ENCODE data around the gene MED13L.
"Not testable (repeated sequence)": the region's sequence is repeated elsewhere in the genome, so short reads cannot be mapped to it uniquely, and the experiment has no call there.

The MED13L gene

DNA sequence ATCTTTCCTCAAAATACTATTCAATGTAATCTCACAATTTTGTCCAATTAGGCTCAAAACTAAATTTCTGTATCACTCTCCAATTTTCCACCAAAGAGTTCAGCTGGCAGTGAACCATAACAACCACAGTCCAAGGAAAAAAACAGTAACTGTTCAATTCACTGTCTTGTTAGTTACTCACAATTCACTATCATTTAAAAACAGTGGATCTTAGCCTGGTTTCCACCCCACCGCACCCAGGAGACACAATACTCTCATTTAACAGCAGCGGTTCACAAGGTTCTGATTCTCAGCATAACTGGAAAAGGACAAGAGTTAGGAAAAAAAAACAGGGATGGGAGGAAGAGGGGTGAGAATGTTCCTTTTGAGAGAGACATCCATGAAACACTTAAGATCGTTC is 40.5 kb downstream of the MED13L start:
- no peaks in the 10 kb centered on the region for H3K27me3 ChIP-seq (ENCODE audit: control insufficient read depth in 1 of 2, insufficient read depth in 2 of 2, low read length in 2 of 2)
- no peaks in the 10 kb centered on the region for H3K36me3 ChIP-seq (ENCODE audit: control insufficient read depth in 1 of 2, insufficient read depth in 2 of 2, low read length in 2 of 2)
- H3K27ac ChIP-seq (ENCODE audit: low read depth, low read length) = no peak overlapping the region
- no peak overlapping the region for H3K4me3 ChIP-seq (ENCODE audit: low read depth in 1 of 2, low read length in 2 of 2)
- H3K4me1 ChIP-seq (ENCODE audit: control insufficient read depth in 1 of 2, insufficient read depth in 2 of 2, low read length in 2 of 2) = peaks cover 3 to 7% of the 10 kb centered on the region in 2 donors
- H3K9me3 ChIP-seq (ENCODE audit: control insufficient read depth in 1 of 2, low read length in 2 of 2) = no peaks in the 10 kb centered on the region
- H3K9ac ChIP-seq (ENCODE audit: low read depth in 1 of 2, low read length in 2 of 2) = peak overlapping the region in 1 of 2 donors; percentile 2

DNA sequence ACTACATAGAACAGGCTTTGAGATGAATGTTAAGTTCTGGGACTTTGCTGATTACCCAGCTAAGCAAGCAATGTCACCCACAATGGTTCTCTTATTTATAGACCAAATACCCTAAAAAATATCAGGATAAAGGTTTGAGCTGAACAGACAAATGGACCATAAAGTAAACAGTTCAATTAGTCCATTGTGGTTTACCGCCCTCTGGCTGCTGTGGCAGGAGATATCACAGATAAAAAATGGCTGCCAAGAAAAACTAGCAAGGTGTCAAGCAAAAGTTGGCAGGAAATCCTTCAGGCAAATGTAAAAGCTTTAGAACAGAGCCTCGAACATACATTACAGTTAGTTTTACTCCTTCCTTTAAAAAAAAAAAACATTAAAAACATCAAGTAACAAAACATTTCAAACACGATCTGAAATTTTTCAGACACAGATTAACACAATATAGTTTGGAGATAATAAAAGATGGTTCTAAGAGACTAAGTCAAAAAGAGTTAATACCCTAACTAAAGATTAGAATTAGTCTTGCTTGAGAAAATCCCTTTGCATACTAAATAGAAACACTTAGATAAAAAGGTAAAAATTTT is 41.3 kb downstream of the MED13L start:
- Histone ChIP-seq H3K4me1 (ENCODE audit: control insufficient read depth in 1 of 2, insufficient read depth in 2 of 2, low read length in 2 of 2) (peaks cover 3 to 7% of the 10 kb centered on the region in 2 donors), H3K4me3 (ENCODE audit: low read depth in 1 of 2, low read length in 2 of 2) (no peak overlapping the region), H3K27ac (ENCODE audit: low read depth, low read length) (no peak overlapping the region), H3K9ac (ENCODE audit: low read depth in 1 of 2, low read length in 2 of 2) (no peak overlapping the region), H3K9me3 (ENCODE audit: control insufficient read depth in 1 of 2, low read length in 2 of 2) (no peaks in the 10 kb centered on the region), H3K27me3 (ENCODE audit: control insufficient read depth in 1 of 2, insufficient read depth in 2 of 2, low read length in 2 of 2) (no peaks in the 10 kb centered on the region), H3K36me3 (ENCODE audit: control insufficient read depth in 1 of 2, insufficient read depth in 2 of 2, low read length in 2 of 2) (no peaks in the 10 kb centered on the region)

DNA sequence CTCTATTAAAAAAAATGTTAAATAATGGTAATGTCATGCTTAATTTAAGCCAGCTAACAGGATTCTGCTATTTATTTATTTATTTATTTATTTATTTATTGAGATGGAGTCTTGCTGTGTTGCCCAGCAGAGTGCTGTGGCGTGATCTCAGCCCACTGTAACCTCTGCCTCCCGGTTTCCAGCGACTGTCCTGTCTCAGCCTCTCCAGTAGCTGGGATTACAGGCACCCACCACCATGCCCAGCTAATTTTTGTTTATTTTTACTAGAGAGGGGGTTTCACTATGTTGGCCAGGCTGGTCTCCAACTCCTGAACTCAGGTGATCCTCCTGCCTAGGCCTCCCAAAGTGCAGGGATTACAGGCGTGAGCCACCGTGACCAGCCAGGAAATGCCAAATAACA is 43.3 kb downstream of the MED13L start:
- not testable (repeated sequence) for H3K9me3 ChIP-seq (ENCODE audit: control insufficient read depth in 1 of 2, low read length in 2 of 2); H3K27ac ChIP-seq (ENCODE audit: low read depth, low read length); H3K9ac ChIP-seq (ENCODE audit: low read depth in 1 of 2, low read length in 2 of 2); H3K36me3 ChIP-seq (ENCODE audit: control insufficient read depth in 1 of 2, insufficient read depth in 2 of 2, low read length in 2 of 2); H3K4me3 ChIP-seq (ENCODE audit: low read depth in 1 of 2, low read length in 2 of 2); H3K4me1 ChIP-seq (ENCODE audit: control insufficient read depth in 1 of 2, insufficient read depth in 2 of 2, low read length in 2 of 2); H3K27me3 ChIP-seq (ENCODE audit: control insufficient read depth in 1 of 2, insufficient read depth in 2 of 2, low read length in 2 of 2)

DNA sequence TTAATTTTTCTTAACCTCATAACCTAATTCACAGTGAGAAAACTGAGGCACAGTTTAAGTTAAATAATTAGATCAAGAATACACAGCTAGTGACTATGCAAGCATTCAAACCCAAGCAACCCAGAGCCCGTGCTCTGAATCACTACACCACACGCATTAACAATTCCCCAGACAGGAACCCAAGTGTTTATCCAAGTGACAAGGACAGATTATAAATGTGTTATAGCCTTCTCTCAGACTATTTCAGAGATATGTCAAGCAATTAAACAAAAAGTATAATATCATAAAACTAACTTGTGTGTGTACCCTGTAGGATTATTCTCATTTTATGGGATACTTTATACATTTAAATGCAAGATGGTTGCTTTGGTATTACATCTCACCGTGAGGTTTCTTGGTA is 43.8 kb downstream of the MED13L start:
- H3K9me3 ChIP-seq (ENCODE audit: control insufficient read depth in 1 of 2, low read length in 2 of 2) = no peaks in the 10 kb centered on the region
- H3K27ac ChIP-seq (ENCODE audit: low read depth, low read length) = no peak overlapping the region
- H3K27me3 ChIP-seq (ENCODE audit: control insufficient read depth in 1 of 2, insufficient read depth in 2 of 2, low read length in 2 of 2) = no peaks in the 10 kb centered on the region
- H3K4me1 ChIP-seq (ENCODE audit: control insufficient read depth in 1 of 2, insufficient read depth in 2 of 2, low read length in 2 of 2) = peaks cover 3 to 7% of the 10 kb centered on the region in 2 donors
- no peaks in the 10 kb centered on the region for H3K36me3 ChIP-seq (ENCODE audit: control insufficient read depth in 1 of 2, insufficient read depth in 2 of 2, low read length in 2 of 2)
- H3K4me3 ChIP-seq (ENCODE audit: low read depth in 1 of 2, low read length in 2 of 2) = no peak overlapping the region
- H3K9ac ChIP-seq (ENCODE audit: low read depth in 1 of 2, low read length in 2 of 2) = no peak overlapping the region

DNA sequence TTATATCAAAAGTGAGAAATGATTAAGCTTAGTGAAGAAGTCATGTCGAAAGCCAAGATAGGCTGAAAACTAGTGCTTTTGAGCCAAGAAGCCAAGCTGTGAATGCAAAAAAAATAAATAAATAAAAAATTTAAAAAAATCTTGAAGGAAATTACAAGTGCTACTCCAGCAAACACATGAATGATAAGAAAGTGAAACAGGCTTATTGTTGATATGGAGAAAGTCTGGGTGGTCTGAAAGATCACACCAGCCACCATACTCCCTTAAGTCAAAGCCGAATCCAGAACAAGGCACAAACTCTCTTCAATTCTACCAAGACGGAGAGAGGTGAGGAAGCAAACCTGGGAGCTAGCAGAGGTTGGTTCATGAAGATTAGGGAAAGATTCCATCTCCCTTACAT is 49.7 kb downstream of the MED13L start:
- Histone ChIP-seq H3K27me3 (ENCODE audit: control insufficient read depth in 1 of 2, insufficient read depth in 2 of 2, low read length in 2 of 2) (no peaks in the 10 kb centered on the region), H3K27ac (ENCODE audit: low read depth, low read length) (no peak overlapping the region), H3K4me1 (ENCODE audit: control insufficient read depth in 1 of 2, insufficient read depth in 2 of 2, low read length in 2 of 2) (no peaks in the 10 kb centered on the region), H3K4me3 (ENCODE audit: low read depth in 1 of 2, low read length in 2 of 2) (no peak overlapping the region), H3K36me3 (ENCODE audit: control insufficient read depth in 1 of 2, insufficient read depth in 2 of 2, low read length in 2 of 2) (no peaks in the 10 kb centered on the region), H3K9ac (ENCODE audit: low read depth in 1 of 2, low read length in 2 of 2) (no peak overlapping the region), H3K9me3 (ENCODE audit: control insufficient read depth in 1 of 2, low read length in 2 of 2) (no peaks in the 10 kb centered on the region)

DNA sequence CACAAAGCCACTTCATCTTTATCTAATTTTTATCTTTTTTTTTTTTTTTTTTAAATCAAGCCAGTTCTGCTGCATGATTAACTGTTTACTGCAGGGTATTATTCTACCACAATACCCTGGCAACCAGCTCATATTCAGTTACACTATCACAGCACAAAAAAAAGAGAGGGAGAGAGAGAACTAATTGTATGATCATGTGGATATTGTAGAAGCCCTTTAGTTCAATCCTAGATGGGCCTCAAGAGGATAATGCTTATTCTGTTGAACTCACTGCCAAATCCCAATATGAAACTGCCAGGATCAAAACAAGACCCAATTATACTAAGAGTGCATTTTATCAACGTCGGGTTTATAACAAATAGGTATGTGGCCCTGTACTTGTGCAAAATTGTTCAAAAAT is 51.5 kb downstream of the MED13L start:
- Histone ChIP-seq H3K9me3 (ENCODE audit: control insufficient read depth in 1 of 2, low read length in 2 of 2) (no peaks in the 10 kb centered on the region), H3K4me3 (ENCODE audit: low read depth in 1 of 2, low read length in 2 of 2) (no peak overlapping the region), H3K27ac (ENCODE audit: low read depth, low read length) (no peak overlapping the region), H3K27me3 (ENCODE audit: control insufficient read depth in 1 of 2, insufficient read depth in 2 of 2, low read length in 2 of 2) (no peaks in the 10 kb centered on the region), H3K4me1 (ENCODE audit: control insufficient read depth in 1 of 2, insufficient read depth in 2 of 2, low read length in 2 of 2) (no peaks in the 10 kb centered on the region), H3K9ac (ENCODE audit: low read depth in 1 of 2, low read length in 2 of 2) (no peak overlapping the region), H3K36me3 (ENCODE audit: control insufficient read depth in 1 of 2, insufficient read depth in 2 of 2, low read length in 2 of 2) (no peaks in the 10 kb centered on the region)

DNA sequence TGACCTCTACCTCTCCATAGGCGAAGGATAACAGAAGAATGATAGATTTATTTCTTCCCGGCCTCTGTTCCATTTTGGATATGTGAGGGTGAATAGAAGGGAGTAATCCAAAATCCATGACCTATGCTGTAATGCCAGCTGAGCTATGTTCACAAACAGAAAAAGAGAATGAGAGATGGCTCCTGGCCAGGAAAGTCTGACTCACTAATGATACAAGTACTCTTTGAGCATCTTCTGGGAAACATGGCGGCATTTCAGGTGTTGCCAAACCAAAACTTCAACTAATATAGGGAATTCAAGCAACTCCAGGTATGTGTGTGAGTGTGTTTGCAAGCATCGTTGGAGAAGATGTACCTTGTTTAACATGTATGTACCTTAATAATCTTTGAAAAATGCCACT is 55.1 kb downstream of the MED13L start:
- Histone ChIP-seq H3K9ac (ENCODE audit: low read depth in 1 of 2, low read length in 2 of 2) (no peak overlapping the region), H3K4me1 (ENCODE audit: control insufficient read depth in 1 of 2, insufficient read depth in 2 of 2, low read length in 2 of 2) (peaks cover 0 to 6% of the 10 kb centered on the region in 2 donors), H3K27ac (ENCODE audit: low read depth, low read length) (no peak overlapping the region), H3K36me3 (ENCODE audit: control insufficient read depth in 1 of 2, insufficient read depth in 2 of 2, low read length in 2 of 2) (no peaks in the 10 kb centered on the region), H3K27me3 (ENCODE audit: control insufficient read depth in 1 of 2, insufficient read depth in 2 of 2, low read length in 2 of 2) (no peaks in the 10 kb centered on the region), H3K4me3 (ENCODE audit: low read depth in 1 of 2, low read length in 2 of 2) (no peak overlapping the region), H3K9me3 (ENCODE audit: control insufficient read depth in 1 of 2, low read length in 2 of 2) (no peaks in the 10 kb centered on the region)

DNA sequence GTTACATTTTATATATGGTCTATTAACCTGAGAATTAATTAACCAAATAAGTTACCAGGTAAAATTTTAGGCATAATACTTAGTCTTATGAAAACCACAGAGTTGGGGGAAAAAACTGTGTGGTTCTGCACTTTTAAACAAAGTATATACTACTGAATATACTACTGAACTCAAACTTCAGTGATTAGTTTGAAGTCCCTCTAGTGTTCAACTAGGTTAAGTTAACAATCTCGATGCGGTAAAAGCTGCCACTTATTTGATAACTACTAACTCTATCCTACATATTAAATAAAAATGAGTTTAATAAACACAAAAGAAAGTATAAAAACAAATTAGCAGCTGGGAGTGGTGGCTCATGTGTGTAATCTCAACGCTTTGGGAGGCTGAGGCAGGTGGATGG is 56.7 kb downstream of the MED13L start:
- Histone ChIP-seq H3K4me1 (ENCODE audit: control insufficient read depth in 1 of 2, insufficient read depth in 2 of 2, low read length in 2 of 2) (peaks cover 0 to 6% of the 10 kb centered on the region in 2 donors), H3K4me3 (ENCODE audit: low read depth in 1 of 2, low read length in 2 of 2) (no peak overlapping the region), H3K9me3 (ENCODE audit: control insufficient read depth in 1 of 2, low read length in 2 of 2) (no peaks in the 10 kb centered on the region), H3K27ac (ENCODE audit: low read depth, low read length) (no peak overlapping the region), H3K36me3 (ENCODE audit: control insufficient read depth in 1 of 2, insufficient read depth in 2 of 2, low read length in 2 of 2) (no peaks in the 10 kb centered on the region), H3K27me3 (ENCODE audit: control insufficient read depth in 1 of 2, insufficient read depth in 2 of 2, low read length in 2 of 2) (no peaks in the 10 kb centered on the region), H3K9ac (ENCODE audit: low read depth in 1 of 2, low read length in 2 of 2) (no peak overlapping the region)

DNA sequence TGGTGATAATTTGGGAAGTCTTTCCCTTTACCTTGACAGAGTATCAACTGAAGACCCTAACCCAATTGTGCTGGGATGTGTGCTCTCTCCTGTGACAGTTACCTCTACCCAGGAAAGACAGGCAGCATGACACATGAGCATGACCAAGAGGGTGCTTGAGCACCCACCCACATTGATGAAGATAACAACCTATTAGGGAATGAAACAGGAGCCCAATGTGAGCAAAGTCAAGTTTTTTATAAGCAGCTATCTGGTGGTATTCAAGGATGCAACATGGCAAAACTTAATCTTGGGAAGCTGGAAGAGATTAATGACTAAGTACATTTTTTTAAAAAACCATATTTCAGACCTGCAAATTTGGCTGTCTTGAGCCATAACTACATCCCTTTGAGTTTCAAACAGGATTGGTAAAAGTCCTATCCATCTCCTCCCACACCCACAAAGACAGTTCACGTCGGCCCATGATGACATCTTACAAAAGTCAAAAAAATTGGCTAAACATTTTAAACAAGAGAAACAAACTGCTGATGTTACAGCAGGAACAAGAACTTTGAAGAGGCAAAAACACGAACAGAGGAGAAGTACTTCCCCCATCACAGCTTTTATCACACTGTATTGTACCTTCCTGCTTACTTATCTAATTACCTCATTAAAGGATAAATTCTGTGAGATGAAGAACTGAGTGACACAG is 60.3 kb downstream of the MED13L start:
- Histone ChIP-seq H3K9me3 (ENCODE audit: control insufficient read depth in 1 of 2, low read length in 2 of 2) (no peaks in the 10 kb centered on the region), H3K36me3 (ENCODE audit: control insufficient read depth in 1 of 2, insufficient read depth in 2 of 2, low read length in 2 of 2) (no peaks in the 10 kb centered on the region), H3K4me1 (ENCODE audit: control insufficient read depth in 1 of 2, insufficient read depth in 2 of 2, low read length in 2 of 2) (peaks cover 0 to 6% of the 10 kb centered on the region in 2 donors), H3K9ac (ENCODE audit: low read depth in 1 of 2, low read length in 2 of 2) (no peak overlapping the region), H3K27me3 (ENCODE audit: control insufficient read depth in 1 of 2, insufficient read depth in 2 of 2, low read length in 2 of 2) (no peaks in the 10 kb centered on the region), H3K4me3 (ENCODE audit: low read depth in 1 of 2, low read length in 2 of 2) (no peak overlapping the region), H3K27ac (ENCODE audit: low read depth, low read length) (no peak overlapping the region)

DNA sequence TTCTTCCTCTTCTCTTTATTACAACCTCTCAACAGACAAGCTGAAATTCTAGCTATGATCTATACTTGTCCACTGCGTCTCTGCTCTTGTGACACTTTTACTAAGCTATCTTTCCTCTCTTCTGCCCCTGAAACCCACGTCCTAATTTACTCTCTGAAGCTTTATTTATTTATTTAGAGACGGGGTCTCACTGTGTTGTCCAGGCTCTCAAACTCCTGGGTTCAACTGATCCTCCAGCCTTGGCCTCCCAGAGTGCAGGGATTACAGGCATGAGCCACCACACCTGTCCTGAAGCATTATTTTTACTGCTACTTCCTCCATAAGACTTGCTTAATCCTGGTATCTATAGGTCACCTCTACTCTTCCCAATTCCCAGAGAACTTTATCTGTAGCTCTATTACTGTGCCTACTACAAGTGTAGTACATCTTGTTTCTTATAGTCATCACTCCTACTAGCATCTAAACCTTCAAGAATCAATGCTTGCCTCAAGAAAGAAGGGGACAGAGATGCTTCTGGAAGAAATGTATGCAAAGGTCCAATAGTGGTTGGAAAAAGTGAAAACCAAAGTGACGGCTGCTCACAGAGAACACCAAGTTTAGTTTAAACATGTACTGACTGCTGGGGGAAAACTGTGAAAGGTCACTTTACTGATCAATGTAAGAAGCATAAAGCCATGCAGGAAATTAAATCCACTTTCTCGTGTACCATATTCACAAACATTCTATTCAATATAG is 61.3 kb downstream of the MED13L start:
- no peaks in the 10 kb centered on the region for H3K9me3 ChIP-seq (ENCODE audit: control insufficient read depth in 1 of 2, low read length in 2 of 2)
- H3K4me1 ChIP-seq (ENCODE audit: control insufficient read depth in 1 of 2, insufficient read depth in 2 of 2, low read length in 2 of 2) = peaks cover 0 to 6% of the 10 kb centered on the region in 2 donors
- H3K9ac ChIP-seq (ENCODE audit: low read depth in 1 of 2, low read length in 2 of 2) = no peak overlapping the region
- no peaks in the 10 kb centered on the region for H3K36me3 ChIP-seq (ENCODE audit: control insufficient read depth in 1 of 2, insufficient read depth in 2 of 2, low read length in 2 of 2)
- no peak overlapping the region for H3K4me3 ChIP-seq (ENCODE audit: low read depth in 1 of 2, low read length in 2 of 2)
- no peaks in the 10 kb centered on the region for H3K27me3 ChIP-seq (ENCODE audit: control insufficient read depth in 1 of 2, insufficient read depth in 2 of 2, low read length in 2 of 2)
- no peak overlapping the region for H3K27ac ChIP-seq (ENCODE audit: low read depth, low read length)
